Occipital lobe (tissue), 2 donors: ENCODE results near the gene MPRIP. TPM values are rescaled to one million over a fixed set of nuclear protein-coding genes. Genes with fewer than 3 reads are reported as not detected.
"Not testable (repeated sequence)": the region's sequence is repeated elsewhere in the genome, so short reads cannot be mapped to it uniquely, and the experiment has no call there.

Experiments used
- DNase-seq: peaks from one replicate; lab custom pipeline; 2025; lab: John Stamatoyannopoulos, UW
- total RNA-seq: library from RNA; depleted of rRNA; stranded (reverse); fragments of >200 nt; gene quantifications from one replicate; pipeline ENCODE4 v1.2.3, GENCODE V29; 2014

MPRIP gene
- total RNA-seq, 1 donor from 2014 or later: 126 TPM

- no peak for DNase-seq
Observed at GRCh38 chr17:17143501-17143900, 101.2 kb downstream of the MPRIP start.

- DNase-seq: no peak
Observed at GRCh38 chr17:17144061-17144460, 101.8 kb downstream of the MPRIP start.

GRCh38 chr17:17144916-17145665 is 102.8 kb downstream of the MPRIP start:
- no peak for DNase-seq

GRCh38 chr17:17146786-17147406 is 104.6 kb downstream of the MPRIP start:
- DNase-seq: no peak

GRCh38 chr17:17147821-17148220 is 105.6 kb downstream of the MPRIP start:
- DNase-seq: no peak

- no peak for DNase-seq
Observed at GRCh38 chr17:17149520-17150447, 107.5 kb downstream of the MPRIP start.

GRCh38 chr17:17150448-17150800 is 108.2 kb downstream of the MPRIP start:
- DNase-seq: no peak

GRCh38 chr17:17151055-17151454 is 108.8 kb downstream of the MPRIP start:
- no peak for DNase-seq

GRCh38 chr17:17151541-17151940 is 109.3 kb downstream of the MPRIP start:
- no peak for DNase-seq

GRCh38 chr17:17151962-17152361 is 109.7 kb downstream of the MPRIP start:
- DNase-seq: peak; percentile 92

- no peak for DNase-seq
Observed at GRCh38 chr17:17152385-17152784, 110.1 kb downstream of the MPRIP start.

GRCh38 chr17:17153071-17153470 is 110.8 kb downstream of the MPRIP start:
- no peak for DNase-seq

- no peak for DNase-seq
Observed at GRCh38 chr17:17153709-17154108, 111.5 kb downstream of the MPRIP start.

GRCh38 chr17:17154556-17154955 is 112.3 kb downstream of the MPRIP start:
- DNase-seq: no peak

- DNase-seq: no peak
Observed at GRCh38 chr17:17154981-17155380, 112.7 kb downstream of the MPRIP start.

- DNase-seq: no peak
Observed at GRCh38 chr17:17155568-17155967, 113.3 kb downstream of the MPRIP start.

GRCh38 chr17:17156107-17156506 is 113.8 kb downstream of the MPRIP start:
- DNase-seq: no peak

GRCh38 chr17:17156511-17156910 is 114.3 kb downstream of the MPRIP start:
- no peak for DNase-seq

GRCh38 chr17:17157041-17157440 is 114.8 kb downstream of the MPRIP start:
- DNase-seq: no peak

- DNase-seq: not testable (repeated sequence)
Observed at GRCh38 chr17:17158506-17158905, 116.2 kb downstream of the MPRIP start.

- no peak for DNase-seq
Observed at GRCh38 chr17:17159571-17159970, 117.3 kb downstream of the MPRIP start.

- no peak for DNase-seq
Observed at GRCh38 chr17:17161121-17161520, 118.9 kb downstream of the MPRIP start.
